ENCODE data around the gene CABLES2.

DNA sequence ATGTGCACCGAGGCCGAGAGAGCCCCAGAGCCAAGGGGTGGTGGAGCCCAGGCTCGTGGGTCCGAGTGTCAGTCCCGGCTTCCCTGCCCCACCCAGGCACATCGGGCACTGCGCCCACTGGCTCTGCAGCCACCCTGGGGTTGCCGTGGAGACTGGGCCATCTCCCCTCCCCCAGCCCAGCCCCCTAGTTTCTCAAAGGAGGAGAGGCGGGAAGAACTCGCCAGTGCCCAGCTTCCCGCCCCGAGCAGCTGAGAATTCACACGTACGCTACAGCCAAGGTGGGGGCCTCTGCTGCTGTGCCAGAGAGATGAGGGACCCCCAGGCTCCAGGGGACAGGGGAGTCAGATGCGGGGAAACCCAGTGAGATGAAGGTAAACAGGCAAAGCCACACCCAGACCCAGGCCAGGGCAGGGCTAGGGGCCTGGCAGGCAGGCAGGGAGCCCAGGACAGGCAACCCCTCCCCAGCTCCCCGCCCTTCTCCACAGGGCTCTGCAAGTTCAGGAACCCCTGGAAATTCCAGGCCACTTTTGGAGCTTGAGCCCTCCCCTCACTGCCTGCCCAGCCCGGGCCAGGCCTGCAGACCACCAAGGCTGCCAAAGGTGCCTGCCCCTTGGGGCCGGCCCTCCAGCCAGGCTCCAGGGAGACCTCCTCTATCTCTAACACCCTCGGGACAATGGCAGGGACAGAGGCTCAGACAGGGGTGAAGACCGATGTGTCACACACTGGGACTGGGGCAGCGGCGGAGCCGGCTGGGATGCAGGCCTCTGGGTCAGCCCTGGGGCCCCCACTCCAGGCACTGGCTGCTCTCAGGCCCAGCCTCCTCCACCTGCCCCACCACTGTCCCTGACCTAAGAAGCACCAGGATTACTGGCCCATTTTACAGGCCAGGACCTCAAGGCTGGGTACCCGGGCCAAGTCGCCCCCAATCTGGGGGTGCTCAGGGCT lies 46.0 kb downstream of the CABLES2 start:
- TF ChIP-seq CTCF (IDR thresholded peaks at IDR 0.05) (no peak), POLR2A (IDR thresholded peaks at IDR 0.05; ENCODE audit: low read depth) (no peak), EP300 (IDR thresholded peaks at IDR 0.05) (no peak)
